HEK293 (cell line): ENCODE results near the gene HDAC7.
A peak's percentile ranks its signal among the peaks of the same experiment; 100 is the strongest.

Experiments used
- CTCF ChIA-PET: fragments of 350-600 bp; formaldehyde crosslinking; extraction: SDS; loops from one replicate; lab custom pipeline; 2021; ENCODE audit warnings: antibody characterized with exemption; lab: Yijun Ruan, JAX
- POLR2A ChIA-PET: fragments of 300-600 bp; formaldehyde crosslinking; extraction: SDS; loops from one replicate; lab custom pipeline; 2020; ENCODE audit warnings: antibody characterized with exemption, inconsistent platforms; lab: Yijun Ruan, JAX
- H3K27ac ChIP-seq: fragments of 200-500 bp; sonication (Bioruptor generic); 2 replicates; pipeline ENCODE4 v1.5.1; 2014; ENCODE audit warnings: low read depth, low read length, control low read depth, inconsistent platforms; ENCODE audit errors: extremely low read depth
- H3K36me3 ChIP-seq, 2 experiments: fragments of 200-500 bp in 1 of 2; sonication (Bioruptor generic) in 1 of 2; 1 replicate in 1 of 2; 2 replicates in 1 of 2; pipeline ENCODE4 v1.5.1; 2014 to 2017; ENCODE audit warnings: inconsistent platforms in 2 of 2, low read length in 2 of 2; ENCODE audit not compliant: control insufficient read depth in 2 of 2, insufficient read depth in 1 of 2
- H3K4me1 ChIP-seq: fragments of 200-500 bp; sonication (Bioruptor generic); 2 replicates; pipeline ENCODE4 v1.5.1; 2014; ENCODE audit warnings: mild to moderate bottlenecking, low read length, inconsistent platforms; ENCODE audit not compliant: control insufficient read depth, insufficient read depth
- H3K4me3 ChIP-seq: 2 replicates; pipeline ENCODE4 v1.5.1; 2011; ENCODE audit warnings: low read depth, mild to moderate bottlenecking, control low read depth, low read length, moderate library complexity
- H3K9me3 ChIP-seq: fragments of 200-500 bp; sonication (Bioruptor generic); 2 replicates; pipeline ENCODE4 v1.5.1; 2014; ENCODE audit warnings: low read depth, low read length, inconsistent platforms; ENCODE audit not compliant: control insufficient read depth, insufficient read depth
- BCL11A ChIP-seq: fragments of 450-650 bp; formaldehyde crosslinking; IDR thresholded peaks from 2 replicates; pipeline ENCODE4 v1.5.1; 2016; ENCODE audit warnings: low read depth, missing biosample characterization, missing genetic modification characterization
- GLIS1 ChIP-seq: fragments of 450-650 bp; formaldehyde crosslinking; IDR thresholded peaks from 2 replicates; pipeline ENCODE4 v1.5.1; 2016; ENCODE audit warnings: missing biosample characterization, missing genetic modification characterization
- GLIS2 ChIP-seq: fragments of 450-650 bp; formaldehyde crosslinking; IDR thresholded peaks from 2 replicates; pipeline ENCODE4 v1.5.1; 2016; ENCODE audit warnings: missing biosample characterization, missing genetic modification characterization
- ZBTB10 ChIP-seq: fragments of 450-650 bp; formaldehyde crosslinking; IDR thresholded peaks from 2 replicates; pipeline ENCODE4 v1.5.1; 2016; ENCODE audit warnings: missing biosample characterization, missing genetic modification characterization
- ZBTB48 ChIP-seq: fragments of 450-650 bp; formaldehyde crosslinking; IDR thresholded peaks from 2 replicates; pipeline ENCODE4 v1.5.1; 2016; ENCODE audit warnings: missing biosample characterization, missing genetic modification characterization
- ZEB2 ChIP-seq: fragments of 450-650 bp; formaldehyde crosslinking; IDR thresholded peaks from 2 replicates; pipeline ENCODE4 v1.5.1; 2016; ENCODE audit warnings: missing biosample characterization, missing genetic modification characterization
- ZIC2 ChIP-seq: fragments of 450-650 bp; formaldehyde crosslinking; IDR thresholded peaks from 2 replicates; pipeline ENCODE4 v1.5.1; 2016; ENCODE audit warnings: missing biosample characterization, missing genetic modification characterization
- ZNF366 ChIP-seq: fragments of 450-650 bp; formaldehyde crosslinking; conservative IDR thresholded peaks from 2 replicates; pipeline ENCODE4 v1.5.1; 2016; ENCODE audit warnings: missing biosample characterization, missing genetic modification characterization
- ZNF398 ChIP-seq: fragments of 450-650 bp; formaldehyde crosslinking; IDR thresholded peaks from 2 replicates; pipeline ENCODE4 v1.5.1; 2017; ENCODE audit warnings: missing biosample characterization, missing genetic modification characterization
- ZNF549 ChIP-seq: fragments of 450-650 bp; IDR thresholded peaks from 2 replicates; pipeline ENCODE4 v1.5.1; 2018; ENCODE audit warnings: missing biosample characterization, missing genetic modification characterization, mild to moderate bottlenecking, inconsistent platforms, moderate library complexity
- ZNF664 ChIP-seq: fragments of 450-650 bp; formaldehyde crosslinking; IDR thresholded peaks from 2 replicates; pipeline ENCODE4 v1.5.1; 2016; ENCODE audit warnings: missing biosample characterization, missing genetic modification characterization
- ZNF76 ChIP-seq: fragments of 450-650 bp; formaldehyde crosslinking; IDR thresholded peaks from 2 replicates; pipeline ENCODE4; 2016; ENCODE audit warnings: low read depth, missing biosample characterization, missing genetic modification characterization, borderline replicate concordance
- TF ChIP-seq, protein P1 (sequence below): fragments of 450-650 bp; formaldehyde crosslinking; IDR thresholded peaks from 2 replicates; pipeline ENCODE4 v1.5.1; 2016; ENCODE audit warnings: missing biosample characterization, missing genetic modification characterization, borderline replicate concordance
- TF ChIP-seq, protein P2 (sequence below): fragments of 450-650 bp; formaldehyde crosslinking; IDR thresholded peaks from 2 replicates; pipeline ENCODE4; 2016; ENCODE audit warnings: missing biosample characterization, missing genetic modification characterization

Gene HDAC7

GRCh38 chr12:47773858-47774580, 45.7 kb downstream of the HDAC7 start:
- Histone ChIP-seq H3K36me3 (no peaks in the 10 kb centered on the region), H3K9me3 (no peaks in the 10 kb centered on the region), H3K4me3 (peak overlapping the region; percentile 76), H3K27ac (peak overlapping the region; percentile 75; the same call in 1 of the 2 replicates), H3K4me1 (no peaks in the 10 kb centered on the region; the same call in 1 of the 2 replicates)
- TF ChIP-seq ZEB2 (tag by site-specific recombination) = peak; percentile 37; the same call in 1 of the 2 replicates
- no peak for TF ChIP-seq ZBTB48 (tag by site-specific recombination)
- TF ChIP-seq GLIS1 = peak; percentile 94
- TF ChIP-seq ZIC2 (tag by site-specific recombination) = peak; percentile 54
- peak; percentile 54; the same call in 1 of the 2 replicates for TF ChIP-seq ZBTB10
- TF ChIP-seq BCL11A (tag by site-specific recombination) = 0 out of 2 replicates have a peak, but pooled peaks have one; percentile 25
- TF ChIP-seq ZNF549 (tag by site-specific recombination) = no peak
- TF ChIP-seq ZNF664 = 0 out of 2 replicates have a peak, but pooled peaks have one; percentile 43
- peak; percentile 50 for TF ChIP-seq ZNF366
- TF ChIP-seq, protein P1, sequence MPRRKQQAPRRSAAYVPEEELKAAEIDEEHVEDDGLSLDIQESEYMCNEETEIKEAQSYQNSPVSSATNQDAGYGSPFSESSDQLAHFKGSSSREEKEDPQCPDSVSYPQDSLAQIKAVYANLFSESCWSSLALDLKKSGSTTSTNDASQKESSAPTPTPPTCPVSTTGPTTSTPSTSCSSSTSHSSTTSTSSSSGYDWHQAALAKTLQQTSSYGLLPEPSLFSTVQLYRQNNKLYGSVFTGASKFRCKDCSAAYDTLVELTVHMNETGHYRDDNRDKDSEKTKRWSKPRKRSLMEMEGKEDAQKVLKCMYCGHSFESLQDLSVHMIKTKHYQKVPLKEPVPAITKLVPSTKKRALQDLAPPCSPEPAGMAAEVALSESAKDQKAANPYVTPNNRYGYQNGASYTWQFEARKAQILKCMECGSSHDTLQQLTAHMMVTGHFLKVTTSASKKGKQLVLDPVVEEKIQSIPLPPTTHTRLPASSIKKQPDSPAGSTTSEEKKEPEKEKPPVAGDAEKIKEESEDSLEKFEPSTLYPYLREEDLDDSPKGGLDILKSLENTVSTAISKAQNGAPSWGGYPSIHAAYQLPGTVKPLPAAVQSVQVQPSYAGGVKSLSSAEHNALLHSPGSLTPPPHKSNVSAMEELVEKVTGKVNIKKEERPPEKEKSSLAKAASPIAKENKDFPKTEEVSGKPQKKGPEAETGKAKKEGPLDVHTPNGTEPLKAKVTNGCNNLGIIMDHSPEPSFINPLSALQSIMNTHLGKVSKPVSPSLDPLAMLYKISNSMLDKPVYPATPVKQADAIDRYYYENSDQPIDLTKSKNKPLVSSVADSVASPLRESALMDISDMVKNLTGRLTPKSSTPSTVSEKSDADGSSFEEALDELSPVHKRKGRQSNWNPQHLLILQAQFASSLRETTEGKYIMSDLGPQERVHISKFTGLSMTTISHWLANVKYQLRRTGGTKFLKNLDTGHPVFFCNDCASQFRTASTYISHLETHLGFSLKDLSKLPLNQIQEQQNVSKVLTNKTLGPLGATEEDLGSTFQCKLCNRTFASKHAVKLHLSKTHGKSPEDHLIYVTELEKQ = no peak
- TF ChIP-seq, protein P2, sequence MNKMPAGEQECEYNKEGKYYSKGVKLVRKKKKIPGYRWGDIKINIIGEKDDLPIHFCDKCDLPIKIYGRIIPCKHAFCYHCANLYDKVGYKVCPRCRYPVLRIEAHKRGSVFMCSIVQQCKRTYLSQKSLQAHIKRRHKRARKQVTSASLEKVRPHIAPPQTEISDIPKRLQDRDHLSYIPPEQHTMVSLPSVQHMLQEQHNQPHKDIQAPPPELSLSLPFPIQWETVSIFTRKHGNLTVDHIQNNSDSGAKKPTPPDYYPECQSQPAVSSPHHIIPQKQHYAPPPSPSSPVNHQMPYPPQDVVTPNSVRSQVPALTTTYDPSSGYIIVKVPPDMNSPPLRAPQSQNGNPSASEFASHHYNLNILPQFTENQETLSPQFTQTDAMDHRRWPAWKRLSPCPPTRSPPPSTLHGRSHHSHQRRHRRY (tag by site-specific recombination) = no peak
- peak; percentile 86; the same call in 1 of the 2 replicates for TF ChIP-seq ZNF398
- peak; percentile 1; the same call in 1 of the 2 replicates for TF ChIP-seq ZNF76 (tag by site-specific recombination)
- 0 out of 2 replicates have a peak, but pooled peaks have one; percentile 48 for TF ChIP-seq GLIS2 (tag by site-specific recombination)
- POLR2A ChIA-PET = interaction anchor here (1.4 to 1.6 kb wide), 2 partner anchors 31 to 68 kb away, joined by 4 read pairs; no protein-coding TSS in a partner anchor
- CTCF ChIA-PET = interaction anchor here (0.7 to 19.6 kb wide), 5 partner anchors 27 to 64 kb away, joined by 3 to 784 read pairs (median 181); no protein-coding TSS in a partner anchor
